Vein endothelial cell (primary cell): ENCODE results near the gene DNAJB5. TPM values are rescaled to one million over a fixed set of nuclear protein-coding genes. Genes with fewer than 3 reads are reported as not detected.

Source experiments
- total RNA-seq: library from RNA; depleted of rRNA; stranded (reverse); fragments of >200 nt; gene quantifications from 2 replicates; pipeline ENCODE4 v1.2.3, GENCODE V29; 2012

DNAJB5 gene
- 6.0 and 6.2 TPM in 2 replicates for total RNA-seq

DNA sequence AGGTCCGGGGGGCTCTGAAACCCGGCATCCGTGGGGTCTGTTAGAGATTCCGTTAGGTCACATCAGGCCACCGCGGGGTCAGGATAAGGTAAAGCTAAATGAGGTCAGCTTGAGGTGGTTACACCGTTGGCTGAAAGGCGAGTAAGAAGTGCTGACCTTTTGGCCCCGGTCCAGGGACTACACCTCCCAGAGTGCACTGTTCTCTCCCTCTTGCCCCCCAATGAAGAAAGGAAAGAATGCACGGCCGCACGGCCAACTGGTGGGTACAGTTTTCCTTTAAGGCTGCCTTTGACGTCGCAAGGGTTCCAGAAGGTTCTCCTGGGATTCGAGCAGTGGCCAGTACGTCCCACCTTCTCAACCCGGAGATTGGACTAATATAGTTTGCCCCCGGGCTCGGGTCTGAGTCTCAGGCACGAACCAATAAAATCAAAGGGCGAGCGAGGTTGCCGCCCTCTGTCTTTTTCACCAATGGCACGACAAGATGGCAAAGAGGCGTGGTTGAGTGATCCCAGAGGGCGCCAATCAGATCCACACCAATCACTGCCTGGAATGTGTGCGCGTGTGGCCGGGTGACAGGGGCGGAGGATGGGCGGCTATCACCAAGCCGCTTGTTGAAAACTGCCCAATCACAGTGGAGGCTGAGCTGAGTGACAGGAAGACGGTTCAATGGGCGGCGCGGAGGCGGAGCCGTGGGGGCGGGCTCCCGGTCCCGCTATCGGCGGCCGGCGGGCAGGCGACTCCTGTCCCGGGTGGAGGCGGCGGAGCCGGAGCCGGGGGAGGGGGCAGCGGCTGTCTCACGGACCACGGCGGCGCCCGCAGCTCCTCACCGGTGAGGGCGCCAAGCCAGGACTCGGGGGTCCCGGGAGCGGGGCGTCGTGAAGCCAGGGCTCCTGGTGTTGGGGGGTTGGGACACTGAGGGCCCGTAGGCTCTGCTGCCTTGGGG lies at the start of gene DNAJB5:
TSS of gene DNAJB5 (plus strand) at position 743 of the 943 bp plus-strand sequence. CDS start 886 bp downstream, outside the sequence.

GRCh38 chr9:34957492-34958410 lies 31.8 kb upstream of the DNAJB5 start, which contains the start of gene PHF24:
TSS of gene PHF24 (plus strand) at chr9:34958285. CDS start at chr9:34971299, 13,014 bp downstream.

Other genes starting within 250 kb of the DNAJB5 start
- not detected in 2 replicates for gene PHF24, start 31.5 kb upstream of the DNAJB5 start, total RNA-seq
- 411 and 514 TPM in 2 replicates for gene VCP, start 82.9 kb downstream of the DNAJB5 start, total RNA-seq
- gene FANCG, start 90.2 kb downstream of the DNAJB5 start, total RNA-seq = 20.4 and 21.2 TPM in 2 replicates
- gene PIGO, start 106.8 kb downstream of the DNAJB5 start, total RNA-seq = 12.4 and 13.1 TPM in 2 replicates
- 170 and 194 TPM in 2 replicates for gene STOML2, start 113.4 kb downstream of the DNAJB5 start, total RNA-seq
- 49.0 and 50.9 TPM in 2 replicates for gene ATOSB, start 126.1 kb downstream of the DNAJB5 start, total RNA-seq
- 42.1 and 49.7 TPM in 2 replicates for gene UNC13B, start 172.3 kb downstream of the DNAJB5 start, total RNA-seq